GM23338 (cell line): ENCODE data around the gene MOB2. TPM values are rescaled to one million over a fixed set of nuclear protein-coding genes. Genes with fewer than 3 reads are reported as not detected.

Experiments used
- ATAC-seq: fragments of 200-7000 bp; cut with Tn5 transposase; 3 replicates; pipeline ENCODE4 v1.9.1; 2020
- DNase-seq: peaks from one replicate; pipeline ENCODE4 v3.0.0-alpha.2; 2015; ENCODE audit warnings: low spot score
- H2AFZ ChIP-seq: fragments of 200-600 bp; sonication (generic); 2 replicates; pipeline ENCODE4 v1.8.0; 2016; ENCODE audit warnings: antibody characterized with exemption, mild to moderate bottlenecking, moderate library complexity
- H3F3A ChIP-seq: fragments of 200-600 bp; sonication (generic); replicated peaks from 2 replicates; pipeline ENCODE4 v1.8.0; 2017; ENCODE audit warnings: antibody characterized with exemption, mixed run types, low read depth
- H3K27ac ChIP-seq: fragments of 200-600 bp; sonication (generic); 2 replicates; pipeline ENCODE4 v1.6.1; 2016; ENCODE audit warnings: low read depth
- H3K27me3 ChIP-seq: fragments of 200-600 bp; sonication (generic); 2 replicates; pipeline ENCODE4 v1.8.0; 2016; ENCODE audit warnings: mild to moderate bottlenecking, mixed run types, moderate library complexity; ENCODE audit not compliant: insufficient read depth
- H3K36me3 ChIP-seq: fragments of 200-600 bp; sonication (generic); 2 replicates; pipeline ENCODE4 v1.8.0; 2016; ENCODE audit warnings: mild to moderate bottlenecking; ENCODE audit not compliant: insufficient read depth
- H3K4me1 ChIP-seq: fragments of 200-600 bp; sonication (generic); 2 replicates; pipeline ENCODE4 v1.8.0; 2016; ENCODE audit warnings: mild to moderate bottlenecking, moderate library complexity; ENCODE audit not compliant: insufficient read depth
- H3K4me2 ChIP-seq: fragments of 200-600 bp; sonication (generic); 2 replicates; pipeline ENCODE4 v1.7.1; 2017; ENCODE audit warnings: mixed run types
- H3K4me3 ChIP-seq: fragments of 200-600 bp; sonication (generic); 2 replicates; pipeline ENCODE4 v1.6.1; 2016; ENCODE audit warnings: mixed run types
- H3K79me2 ChIP-seq: fragments of 200-600 bp; sonication (generic); replicated peaks from 2 replicates; pipeline ENCODE4 v1.8.0; 2017; ENCODE audit warnings: mild to moderate bottlenecking; ENCODE audit not compliant: insufficient read depth
- H3K9me2 ChIP-seq: fragments of 200-600 bp; sonication (generic); 2 replicates; pipeline ENCODE4 v1.8.0; 2017; ENCODE audit not compliant: insufficient read depth
- H4K20me1 ChIP-seq: fragments of 200-600 bp; sonication (generic); replicated peaks from 2 replicates; pipeline ENCODE4 v1.8.0; 2017; ENCODE audit warnings: mild to moderate bottlenecking; ENCODE audit not compliant: insufficient read depth
- H3K27ac Mint-ChIP-seq: 2 replicates; pipeline ENCODE4 v1.8.0; 2020; ENCODE audit warnings: inconsistent platforms, mild to moderate bottlenecking, moderate library complexity, mixed read lengths
- H3K27me3 Mint-ChIP-seq: 3 replicates; pipeline ENCODE4 v1.8.0; 2022; ENCODE audit warnings: low read depth, mild to moderate bottlenecking, moderate library complexity, mixed read lengths, inconsistent platforms; ENCODE audit not compliant: insufficient read depth, poor library complexity
- H3K36me3 Mint-ChIP-seq: 3 replicates; pipeline ENCODE4 v1.8.0; 2021; ENCODE audit warnings: low read depth, mild to moderate bottlenecking, inconsistent platforms, moderate library complexity, mixed read lengths
- H3K4me1 Mint-ChIP-seq: 3 replicates; pipeline ENCODE4 v1.8.0; 2020; ENCODE audit warnings: mild to moderate bottlenecking, inconsistent platforms, mixed read lengths
- H3K4me3 Mint-ChIP-seq: 3 replicates; pipeline ENCODE4 v1.8.0; 2021; ENCODE audit warnings: moderate library complexity, mild to moderate bottlenecking, inconsistent platforms, mixed read lengths
- H3K9me3 Mint-ChIP-seq: 3 replicates; pipeline ENCODE4 v1.8.0; 2020; ENCODE audit warnings: moderate library complexity, mild to moderate bottlenecking, inconsistent platforms, mixed read lengths
- CREB1 ChIP-seq: fragments of 250-450 bp; sonication (Bioruptor Pico); IDR thresholded peaks from 2 replicates; pipeline ENCODE4 v1.5.0; 2020; ENCODE audit warnings: low read depth, mild to moderate bottlenecking, moderate library complexity
- CTCF ChIP-seq, 2 experiments: fragments of 200-600 bp in 1 of 2; sonication (generic) in 1 of 2; conservative IDR thresholded peaks; 2 replicates each; pipeline versions ENCODE4 v1.5.1 to v1.6.1; 2016 to 2017; ENCODE audit warnings: antibody characterized with exemption in 2 of 2, low read depth in 2 of 2, mild to moderate bottlenecking in 2 of 2, moderate library complexity in 1 of 2
- ETS1 ChIP-seq: IDR thresholded peaks from 2 replicates; pipeline ENCODE4 v1.6.1; 2016; ENCODE audit warnings: antibody characterized with exemption
- EZH2 ChIP-seq: fragments of 200-600 bp; sonication (generic); IDR thresholded peaks from one replicate; pipeline ENCODE4 v1.8.0; 2017; ENCODE audit warnings: antibody characterized with exemption, mild to moderate bottlenecking, low read depth; ENCODE audit not compliant: unreplicated experiment
- EZH2phosphoT487 ChIP-seq: fragments of 200-600 bp; sonication (generic); IDR thresholded peaks from one replicate; pipeline ENCODE4 v1.8.1; 2018; ENCODE audit warnings: antibody characterized with exemption; ENCODE audit not compliant: unreplicated experiment
- JUNB ChIP-seq: IDR thresholded peaks from one replicate; pipeline ENCODE4 v1.6.1; 2016; ENCODE audit warnings: antibody characterized with exemption; ENCODE audit not compliant: unreplicated experiment
- NANOG ChIP-seq: IDR thresholded peaks from 2 replicates; pipeline ENCODE4 v1.6.1; 2016; ENCODE audit warnings: antibody characterized with exemption, borderline replicate concordance
- POLR2AphosphoS5 ChIP-seq: IDR thresholded peaks from 2 replicates; pipeline ENCODE4 v1.6.1; 2016; ENCODE audit warnings: antibody characterized with exemption, low read depth
- REST ChIP-seq: IDR thresholded peaks from one replicate; pipeline ENCODE4 v1.6.1; 2018; ENCODE audit warnings: antibody characterized with exemption; ENCODE audit not compliant: unreplicated experiment
- STAT1 ChIP-seq: IDR thresholded peaks from one replicate; pipeline ENCODE4 v1.6.1; 2016; ENCODE audit warnings: antibody characterized with exemption; ENCODE audit not compliant: unreplicated experiment
- ZNF114 ChIP-seq: fragments of 250-450 bp; sonication (Bioruptor Pico); IDR thresholded peaks from 2 replicates; pipeline ENCODE4 v1.5.0; 2020; ENCODE audit warnings: mild to moderate bottlenecking, moderate library complexity
- ZNF331 ChIP-seq: fragments of 250-450 bp; sonication (Bioruptor Pico); IDR thresholded peaks from 2 replicates; pipeline ENCODE4 v1.5.0; 2020; ENCODE audit warnings: low read depth, mild to moderate bottlenecking, moderate library complexity
- ZNF462 ChIP-seq: fragments of 250-450 bp; sonication (Bioruptor Pico); IDR thresholded peaks from 2 replicates; pipeline ENCODE4 v1.5.0; 2020; ENCODE audit warnings: mild to moderate bottlenecking, moderate library complexity
- polyA plus RNA-seq: library from polyadenylated mRNA; unstranded; fragments of >200 nt; fragmentation: Nextera tagmentation; extraction: Ambion mirVana; gene quantifications from 2 replicates; pipeline ENCODE4 v1.2.1, GENCODE V29; 2016
- total RNA-seq: library from RNA; depleted of rRNA; stranded (reverse); fragments of >200 nt; shearing (Covaris generic); gene quantifications from 2 replicates; pipeline ENCODE4 v1.2.3, GENCODE V29; 2014

MOB2 gene
- total and polyA plus RNA-seq, 2 experiments from 2014 or later: 10.1 to 19.7 TPM

- no peak overlapping the region for H3K4me3 Mint-ChIP-seq
- no peak overlapping the region for H3K4me3 ChIP-seq
- no peaks in the 10 kb centered on the region for H3K79me2 ChIP-seq
- H3K9me2 ChIP-seq: no peaks in the 10 kb centered on the region
- no peak for DNase-seq
- no peak for ATAC-seq
- TF ChIP-seq JUNB (no peak), CTCF (conservative IDR thresholded peaks at IDR 0.05; ENCODE audit: low read depth in 2 of 2) (no peak), POLR2AphosphoS5 (no peak), CREB1 (CRISPR knock-in tag) (no peak), EZH2phosphoT487 (no peak), ETS1 (no peak), NANOG (no peak), ZNF462 (CRISPR knock-in tag) (no peak), REST (no peak), STAT1 (no peak), ZNF114 (no peak), ZNF331 (no peak), EZH2 (no peak)
- H3K36me3 Mint-ChIP-seq: peaks cover 5% of the 10 kb centered on the region; the same call in 1 of the 3 replicates
- H3K27me3 ChIP-seq: no peaks in the 10 kb centered on the region
- H3K9me3 Mint-ChIP-seq: no peaks in the 10 kb centered on the region; the same call in 2 of the 3 replicates
- H2AFZ ChIP-seq: no peak overlapping the region
- H3K36me3 ChIP-seq: no peaks in the 10 kb centered on the region
- H4K20me1 ChIP-seq: peaks cover 7% of the 10 kb centered on the region
- H3K4me1 Mint-ChIP-seq: no peaks in the 10 kb centered on the region
- peaks cover 2% of the 10 kb centered on the region for H3K27me3 Mint-ChIP-seq
- no peaks in the 10 kb centered on the region for H3K4me1 ChIP-seq
- no peak overlapping the region for H3K4me2 ChIP-seq
- H3K27ac Mint-ChIP-seq: no peak overlapping the region; the same call in 1 of the 2 replicates
- H3K27ac ChIP-seq: no peak overlapping the region
- no peaks in the 10 kb centered on the region for H3F3A ChIP-seq
Observed at GRCh38 chr11:1478544-1478943, 8.0 kb downstream of the MOB2 start.
